GM10847 (cell line): ENCODE results near the gene SNX13.

Experiments used
- POLR2A ChIP-seq: IDR thresholded peaks from 2 replicates; pipeline ENCODE4 v1.6.1; 2011; ENCODE audit not compliant: insufficient read length; ENCODE audit errors: extremely low read depth

The SNX13 gene

GRCh38 chr7:17957871-17958270 lies 17.6 kb upstream of the SNX13 start:
- TF ChIP-seq POLR2A: no peak

GRCh38 chr7:17952387-17952786 lies 12.1 kb upstream of the SNX13 start:
- no peak for TF ChIP-seq POLR2A

GRCh38 chr7:17951742-17952254 lies 11.5 kb upstream of the SNX13 start:
- no peak for TF ChIP-seq POLR2A

GRCh38 chr7:17948526-17949238 lies 8.4 kb upstream of the SNX13 start:
- TF ChIP-seq POLR2A: no peak

GRCh38 chr7:17947620-17948019 lies 7.3 kb upstream of the SNX13 start:
- no peak for TF ChIP-seq POLR2A

- no peak for TF ChIP-seq POLR2A
Measured at GRCh38 chr7:17946591-17946990, 6.3 kb upstream of the SNX13 start.

- no peak for TF ChIP-seq POLR2A
Measured at GRCh38 chr7:17944720-17945119, 4.4 kb upstream of the SNX13 start.

GRCh38 chr7:17943006-17943405 lies 2.7 kb upstream of the SNX13 start:
- no peak for TF ChIP-seq POLR2A

GRCh38 chr7:17942231-17942630 lies 1.9 kb upstream of the SNX13 start:
- no peak for TF ChIP-seq POLR2A

- no peak for TF ChIP-seq POLR2A
Measured at GRCh38 chr7:17940951-17941431, 697 bp upstream of the SNX13 start.

- no peak for TF ChIP-seq POLR2A
Measured at GRCh38 chr7:17939606-17940301, 540 bp downstream of the SNX13 start.

GRCh38 chr7:17939211-17939605 lies 1.1 kb downstream of the SNX13 start:
- no peak for TF ChIP-seq POLR2A

GRCh38 chr7:17937506-17938120 lies 2.7 kb downstream of the SNX13 start:
- no peak for TF ChIP-seq POLR2A

GRCh38 chr7:17936321-17936720 lies 4.0 kb downstream of the SNX13 start:
- no peak for TF ChIP-seq POLR2A

- TF ChIP-seq POLR2A: no peak
Measured at GRCh38 chr7:17934612-17935240, 5.6 kb downstream of the SNX13 start.

- TF ChIP-seq POLR2A: no peak
Measured at GRCh38 chr7:17934094-17934493, 6.2 kb downstream of the SNX13 start.

GRCh38 chr7:17932770-17933169 lies 7.5 kb downstream of the SNX13 start:
- no peak for TF ChIP-seq POLR2A
